Measurements from ENCODE around the gene ARHGEF39.

DNA sequence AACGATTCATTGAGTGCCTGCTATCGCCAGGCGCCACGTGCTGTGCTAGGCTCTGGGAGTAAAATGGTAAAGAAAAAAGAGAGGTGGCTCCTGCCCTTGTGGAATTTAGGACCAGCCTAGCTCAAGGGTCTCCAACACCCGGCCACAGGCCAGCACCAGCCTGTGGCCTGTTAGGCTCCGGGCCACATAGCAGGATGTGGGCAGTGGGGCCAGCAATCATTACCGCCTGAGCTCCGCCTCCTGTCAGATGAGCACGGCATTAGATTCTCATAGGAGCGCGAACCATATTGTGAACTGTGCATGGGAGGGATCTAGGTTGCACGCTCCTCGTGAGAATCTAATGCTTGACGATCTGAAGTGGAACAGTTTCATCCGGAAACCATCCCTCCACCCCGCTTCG lies 8.6 kb downstream of the ARHGEF39 start:
- no peak for TF ChIP-seq CTCF (IDR thresholded peaks at IDR 0.05)
- no peak for TF ChIP-seq POLR2A (IDR thresholded peaks at IDR 0.05)
